Astrocyte of the cerebellum (primary cell): Measurements from ENCODE around the gene TBC1D22A.

ENCODE experiments used
- DNase-seq: peaks from one replicate; pipeline ENCODE4 v3.0.0-alpha.2; 2011; ENCODE audit warnings: low read depth
- H3K4me3 ChIP-seq: 2 replicates; pipeline ENCODE4 v1.5.1; 2011; ENCODE audit warnings: mild to moderate bottlenecking, low read depth, low read length, moderate library complexity
- CTCF ChIP-seq: IDR thresholded peaks from 2 replicates; pipeline ENCODE4 v1.5.1; 2012; ENCODE audit warnings: low read length, low read depth, moderate library complexity, mild to moderate bottlenecking; ENCODE audit errors: missing control alignments
- in situ Hi-C: cut with HindIII; loops from 2 replicates; pipeline ENCODE4 v1.10.0; 2017; ENCODE audit warnings: low sequenced_read_pairs

The TBC1D22A gene

GRCh38 chr22:46829117-46829891, 66.9 kb downstream of the TBC1D22A start:
- H3K4me3 ChIP-seq, result no peak overlapping the region
- in situ Hi-C loops, result loop anchor here (25.0 kb wide), 2 partner anchors 1008 to 1658 kb away; a partner anchor contains a TSS
- peak; percentile 91 for DNase-seq
- no peak for TF ChIP-seq CTCF

- in situ Hi-C loops, result loop anchor here (25.0 kb wide), 2 partner anchors 1007 to 1657 kb away; a partner anchor contains a TSS
- H3K4me3 ChIP-seq, result no peak overlapping the region
- no peak for TF ChIP-seq CTCF
- peak; percentile 60 for DNase-seq
Observed at GRCh38 chr22:46829941-46830715, 67.7 kb downstream of the TBC1D22A start.

- no peak for TF ChIP-seq CTCF
- DNase-seq, result no peak
- in situ Hi-C loops, result loop anchor here (25.0 kb wide), 2 partner anchors 1006 to 1656 kb away; a partner anchor contains a TSS
- no peak overlapping the region for H3K4me3 ChIP-seq
Observed at GRCh38 chr22:46830841-46831240, 68.4 kb downstream of the TBC1D22A start.

GRCh38 chr22:46833228-46833627, 70.8 kb downstream of the TBC1D22A start:
- peak; percentile 59 for TF ChIP-seq CTCF
- no peak overlapping the region for H3K4me3 ChIP-seq
- DNase-seq, result no peak
- in situ Hi-C loops, result loop anchor here (25.0 kb wide), 2 partner anchors 1004 to 1654 kb away; a partner anchor contains a TSS

GRCh38 chr22:46834021-46834737, 71.7 kb downstream of the TBC1D22A start:
- H3K4me3 ChIP-seq, result no peak overlapping the region
- no peak for DNase-seq
- in situ Hi-C loops, result loop anchor here (25.0 kb wide), 2 partner anchors 1003 to 1653 kb away; a partner anchor contains a TSS
- no peak for TF ChIP-seq CTCF

GRCh38 chr22:46835288-46835687, 72.8 kb downstream of the TBC1D22A start:
- in situ Hi-C loops, result loop anchor here (25.0 kb wide), 2 partner anchors 1002 to 1652 kb away; a partner anchor contains a TSS
- H3K4me3 ChIP-seq, result no peak overlapping the region
- DNase-seq, result no peak
- TF ChIP-seq CTCF, result no peak
